Peyer's patch (tissue), 4 donors: Measurements from ENCODE around the gene ADGRG7. TPM values are rescaled to one million over a fixed set of nuclear protein-coding genes. Genes with fewer than 3 reads are reported as not detected.
"Not testable (repeated sequence)": the region's sequence is repeated elsewhere in the genome, so short reads cannot be mapped to it uniquely, and the experiment has no call there.

ENCODE experiments used
- DNase-seq, 3 donors: peaks; one replicate each; pipeline ENCODE4 v3.0.0-alpha.2; 2017 to 2019
- H3K27ac ChIP-seq, 4 donors: fragments of 200-600 bp; sonication (generic); one replicate each; pipeline ENCODE4 v1.5.1; 2016 to 2019
- H3K27me3 ChIP-seq, 2 donors: fragments of 200-600 bp; sonication (generic); one replicate each; pipeline ENCODE4 v1.5.1; 2019
- H3K36me3 ChIP-seq, 3 donors: fragments of 200-600 bp; sonication (generic); one replicate each; pipeline ENCODE4 v1.5.1; 2016 to 2019
- H3K4me1 ChIP-seq, 4 donors: fragments of 200-600 bp; sonication (generic); one replicate each; pipeline ENCODE4 v1.5.1; 2016 to 2019
- H3K4me3 ChIP-seq, 4 donors: fragments of 200-600 bp; sonication (generic); 1 replicate in 3 of 4; 2 replicates in 1 of 4; pipeline ENCODE4 v1.5.1; 2016 to 2019; ENCODE audit warnings: mild to moderate bottlenecking in 1 of 4
- H3K9me3 ChIP-seq, 4 donors: fragments of 200-600 bp; sonication (generic); one replicate each; pipeline ENCODE4 v1.5.1; 2016 to 2019; ENCODE audit warnings: mild to moderate bottlenecking in 1 of 4
- POLR2A ChIP-seq, 2 donors: fragments of 450-650 bp; IDR thresholded peaks; one replicate each; pipeline ENCODE4 v1.5.1; 2017; ENCODE audit warnings: antibody characterized with exemption in 2 of 2, mild to moderate bottlenecking in 2 of 2, moderate library complexity in 2 of 2
- total RNA-seq, 4 donors: library from RNA; depleted of rRNA; stranded (reverse); fragments of >200 nt; gene quantifications; one replicate each; pipeline ENCODE4 v1.1.0, GENCODE V29; 2016
- TF ChIP-seq, protein P1 (sequence below), 6 experiments: fragments of 450-650 bp in 4 of 6; fragments of 200-600 bp in 2 of 6; sonication (generic) in 1 of 6; IDR thresholded peaks; one replicate each; pipeline ENCODE4 v1.5.1; 2017 to 2019; ENCODE audit warnings: antibody characterized with exemption in 6 of 6, mild to moderate bottlenecking in 3 of 6, moderate library complexity in 1 of 6

Gene ADGRG7
- total RNA-seq, 4 donors from 2014 or later = 5.8 to 124 (median 83.1) TPM

DNA sequence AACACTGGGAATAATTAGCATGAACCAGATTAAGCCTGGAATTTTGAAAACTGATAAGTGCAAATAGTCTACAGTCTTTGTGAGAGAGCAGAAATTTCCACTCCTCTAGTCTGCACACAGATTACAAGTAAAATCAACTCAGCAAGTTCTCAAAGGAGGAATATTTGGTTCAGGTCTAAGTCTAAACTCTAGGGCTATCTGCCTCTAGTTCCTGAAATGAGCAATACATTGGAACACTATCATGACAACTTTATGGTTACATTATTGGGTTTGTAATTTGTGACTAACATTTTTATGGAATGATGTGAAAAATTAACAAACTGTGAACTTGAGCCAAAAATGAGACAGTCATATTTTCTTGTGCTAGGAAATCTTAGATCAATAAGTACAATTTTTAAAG, 30.8 kb upstream of the ADGRG7 start:
- Histone ChIP-seq H3K27me3 (no peaks in the 10 kb centered on the region), H3K4me3 (no peak overlapping the region), H3K9me3 (no peaks in the 10 kb centered on the region), H3K27ac (peak overlapping the region in 1 of 4 donors; percentile 65), H3K4me1 (no peaks in the 10 kb centered on the region), H3K36me3 (no peaks in the 10 kb centered on the region)
- no peak for TF ChIP-seq POLR2A (IDR thresholded peaks at IDR 0.05)
- TF ChIP-seq, protein P1, sequence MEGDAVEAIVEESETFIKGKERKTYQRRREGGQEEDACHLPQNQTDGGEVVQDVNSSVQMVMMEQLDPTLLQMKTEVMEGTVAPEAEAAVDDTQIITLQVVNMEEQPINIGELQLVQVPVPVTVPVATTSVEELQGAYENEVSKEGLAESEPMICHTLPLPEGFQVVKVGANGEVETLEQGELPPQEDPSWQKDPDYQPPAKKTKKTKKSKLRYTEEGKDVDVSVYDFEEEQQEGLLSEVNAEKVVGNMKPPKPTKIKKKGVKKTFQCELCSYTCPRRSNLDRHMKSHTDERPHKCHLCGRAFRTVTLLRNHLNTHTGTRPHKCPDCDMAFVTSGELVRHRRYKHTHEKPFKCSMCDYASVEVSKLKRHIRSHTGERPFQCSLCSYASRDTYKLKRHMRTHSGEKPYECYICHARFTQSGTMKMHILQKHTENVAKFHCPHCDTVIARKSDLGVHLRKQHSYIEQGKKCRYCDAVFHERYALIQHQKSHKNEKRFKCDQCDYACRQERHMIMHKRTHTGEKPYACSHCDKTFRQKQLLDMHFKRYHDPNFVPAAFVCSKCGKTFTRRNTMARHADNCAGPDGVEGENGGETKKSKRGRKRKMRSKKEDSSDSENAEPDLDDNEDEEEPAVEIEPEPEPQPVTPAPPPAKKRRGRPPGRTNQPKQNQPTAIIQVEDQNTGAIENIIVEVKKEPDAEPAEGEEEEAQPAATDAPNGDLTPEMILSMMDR (IDR thresholded peaks at IDR 0.05) = no peak
- DNase-seq = no peak

DNA sequence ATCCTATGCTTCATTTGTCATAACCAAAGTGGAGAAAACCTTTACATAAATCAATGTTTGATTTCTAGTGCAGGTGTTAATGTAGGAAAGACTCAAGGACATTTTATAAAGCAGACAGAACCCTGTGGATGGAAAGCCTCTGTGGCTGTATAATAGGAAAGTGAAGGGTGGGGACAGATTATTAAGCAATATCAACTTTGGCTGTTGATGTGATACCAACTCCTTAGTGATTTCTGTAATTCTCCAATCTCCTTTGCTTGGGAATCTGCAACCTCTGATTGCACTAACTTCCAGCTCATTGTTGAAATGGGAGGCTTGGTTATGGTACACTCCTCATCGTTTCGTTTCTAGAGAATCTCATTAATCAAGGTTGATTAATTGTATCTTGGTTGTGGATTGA, 29.3 kb upstream of the ADGRG7 start:
- Histone ChIP-seq H3K27ac (no peak overlapping the region), H3K36me3 (no peaks in the 10 kb centered on the region), H3K9me3 (no peaks in the 10 kb centered on the region), H3K4me3 (no peak overlapping the region), H3K4me1 (no peaks in the 10 kb centered on the region), H3K27me3 (no peaks in the 10 kb centered on the region)
- DNase-seq = no peak
- TF ChIP-seq POLR2A (IDR thresholded peaks at IDR 0.05) = no peak
- TF ChIP-seq, protein P1 (IDR thresholded peaks at IDR 0.05) = no peak

DNA sequence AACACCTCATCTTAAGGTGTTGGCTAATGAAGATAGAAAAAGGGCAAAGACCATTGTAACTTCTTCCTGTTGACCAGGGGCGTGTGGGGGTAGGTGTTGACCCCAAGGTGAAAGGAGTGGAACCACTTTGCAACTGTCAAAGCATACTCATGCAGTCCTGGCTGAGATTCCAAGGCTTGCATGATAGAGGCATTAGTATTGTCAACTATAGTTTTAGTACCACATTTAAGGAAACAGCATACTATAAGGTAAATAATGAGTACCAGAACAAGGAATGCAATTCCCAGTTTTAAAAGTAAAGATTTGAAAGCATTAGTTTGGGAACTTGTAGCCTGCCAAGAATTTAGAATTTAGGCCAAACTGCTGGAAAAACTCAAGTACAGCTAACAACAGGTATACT, 27.8 kb upstream of the ADGRG7 start:
- Histone ChIP-seq H3K4me3 (no peak overlapping the region), H3K4me1 (no peaks in the 10 kb centered on the region), H3K36me3 (no peaks in the 10 kb centered on the region), H3K27ac (no peak overlapping the region), H3K27me3 (no peaks in the 10 kb centered on the region), H3K9me3 (no peaks in the 10 kb centered on the region)
- TF ChIP-seq POLR2A (IDR thresholded peaks at IDR 0.05) = no peak
- TF ChIP-seq, protein P1 (IDR thresholded peaks at IDR 0.05) = no peak
- DNase-seq = no peak

DNA sequence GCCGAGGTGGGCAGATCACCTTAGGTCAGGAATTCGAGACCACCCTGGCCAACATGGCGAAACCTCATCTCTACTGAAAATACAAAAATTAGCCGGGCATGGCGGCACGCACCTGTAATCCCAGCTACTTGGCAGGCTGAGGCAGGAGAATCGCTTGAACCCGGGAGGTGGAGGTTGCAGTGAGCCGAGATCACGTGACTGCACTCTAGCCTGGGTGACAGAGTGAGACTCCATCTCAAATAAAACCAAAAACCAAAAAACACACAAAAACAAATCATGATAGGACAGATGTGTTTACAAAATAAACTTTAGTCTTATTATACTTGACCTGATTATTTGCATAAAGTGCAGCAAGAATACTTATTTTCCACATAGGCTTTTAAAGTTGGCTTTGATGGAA, 27.2 kb upstream of the ADGRG7 start:
- H3K27me3 ChIP-seq, H3K27ac ChIP-seq, H3K4me3 ChIP-seq, H3K4me1 ChIP-seq, H3K36me3 ChIP-seq, H3K9me3 ChIP-seq, DNase-seq: not testable (repeated sequence)

DNA sequence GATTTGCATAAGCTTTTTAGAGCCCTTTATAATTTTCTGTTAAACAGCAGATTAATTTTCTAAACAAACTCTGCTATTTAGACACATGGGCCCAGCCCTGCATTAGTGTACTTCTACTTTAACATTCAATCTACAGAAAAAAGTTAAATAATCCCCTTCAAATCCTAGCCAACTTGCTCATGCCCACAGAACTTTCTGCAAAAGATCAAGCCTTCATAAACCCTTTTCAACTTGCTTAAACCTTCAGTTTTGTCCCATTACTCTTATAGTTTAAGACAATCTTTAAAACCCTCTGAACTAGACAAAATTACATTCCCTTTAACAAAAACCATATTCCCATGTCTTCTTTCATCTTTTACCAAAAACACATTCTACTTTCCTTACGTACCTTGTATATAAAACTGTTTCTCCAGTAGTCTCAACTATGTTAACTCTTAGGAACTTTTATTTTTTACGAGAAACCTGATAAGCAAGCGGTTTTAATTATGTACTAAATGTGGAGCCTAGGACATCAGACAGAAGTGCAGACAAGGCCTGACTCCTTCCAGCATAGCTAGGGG, 25.2 kb upstream of the ADGRG7 start:
- DNase-seq = no peak
- Histone ChIP-seq H3K9me3 (no peaks in the 10 kb centered on the region), H3K36me3 (no peaks in the 10 kb centered on the region), H3K4me1 (no peaks in the 10 kb centered on the region), H3K27ac (no peak overlapping the region), H3K4me3 (no peak overlapping the region), H3K27me3 (no peaks in the 10 kb centered on the region)
- TF ChIP-seq, protein P1 (IDR thresholded peaks at IDR 0.05) = no peak
- no peak for TF ChIP-seq POLR2A (IDR thresholded peaks at IDR 0.05)

DNA sequence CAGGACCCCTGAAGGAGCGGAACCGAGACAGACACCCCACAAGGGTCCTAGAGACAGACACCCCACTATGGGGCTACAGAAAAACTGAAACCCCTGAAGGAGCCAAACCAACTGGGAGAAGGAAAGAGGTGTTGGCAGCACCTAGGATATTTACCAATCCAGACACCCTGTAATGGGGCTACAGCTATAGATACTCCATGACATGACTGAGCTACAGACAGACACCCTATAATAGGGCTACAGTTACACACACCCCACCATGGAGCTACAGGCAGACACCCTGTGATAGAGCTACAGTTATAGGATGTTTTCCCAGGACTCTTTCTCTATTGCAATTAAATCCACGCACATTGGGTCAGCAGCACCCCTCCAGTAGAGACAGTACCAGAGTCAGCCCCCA, 22.6 kb upstream of the ADGRG7 start:
- H3K27me3 ChIP-seq = no peaks in the 10 kb centered on the region
- no peak overlapping the region for H3K4me3 ChIP-seq
- TF ChIP-seq, protein P1 (IDR thresholded peaks at IDR 0.05) = no peak
- TF ChIP-seq POLR2A (IDR thresholded peaks at IDR 0.05) = no peak
- H3K36me3 ChIP-seq = no peaks in the 10 kb centered on the region
- H3K9me3 ChIP-seq = no peaks in the 10 kb centered on the region
- DNase-seq = no peak
- H3K4me1 ChIP-seq = no peaks in the 10 kb centered on the region
- no peak overlapping the region for H3K27ac ChIP-seq
